RWPE2 (cell line): ENCODE results near the gene RAB3A.
"Not testable (repeated sequence)": the region's sequence is repeated elsewhere in the genome, so short reads cannot be mapped to it uniquely, and the experiment has no call there.

ENCODE experiments used
- ATAC-seq: fragments of 200-7000 bp; cut with Tn5 transposase; 3 replicates; pipeline ENCODE4 v1.9.1; 2021; ENCODE audit warnings: low read depth
- DNase-seq: peaks from one replicate; pipeline ENCODE4 v3.0.0-alpha.2; 2020; ENCODE audit warnings: low spot score
- H3K27ac ChIP-seq: fragments of 450-650 bp; 2 replicates; pipeline ENCODE4 v1.5.1; 2017; ENCODE audit warnings: mild to moderate bottlenecking; ENCODE audit not compliant: poor library complexity, severe bottlenecking
- H3K27me3 ChIP-seq: fragments of 250-450 bp; sonication (Bioruptor Pico); 2 replicates; pipeline ENCODE4 v1.5.1; 2021; ENCODE audit warnings: mild to moderate bottlenecking, moderate library complexity; ENCODE audit not compliant: insufficient read depth, poor library complexity, severe bottlenecking
- H3K36me3 ChIP-seq: fragments of 250-450 bp; sonication (Bioruptor Pico); 2 replicates; pipeline ENCODE4 v1.5.1; 2020; ENCODE audit warnings: low read depth, mild to moderate bottlenecking, moderate library complexity
- H3K4me1 ChIP-seq: fragments of 250-450 bp; sonication (Bioruptor Pico); 2 replicates; pipeline ENCODE4 v1.5.1; 2021; ENCODE audit warnings: mild to moderate bottlenecking, moderate library complexity; ENCODE audit not compliant: insufficient read depth, poor library complexity, severe bottlenecking
- H3K4me3 ChIP-seq: fragments of 250-450 bp; sonication (Bioruptor Pico); 2 replicates; pipeline ENCODE4 v1.5.1; 2021; ENCODE audit warnings: mild to moderate bottlenecking, moderate library complexity; ENCODE audit not compliant: severe bottlenecking
- H3K9me3 ChIP-seq: fragments of 250-450 bp; sonication (Bioruptor Pico); 2 replicates; pipeline ENCODE4 v1.5.1; 2021; ENCODE audit warnings: mild to moderate bottlenecking, moderate library complexity; ENCODE audit not compliant: severe bottlenecking
- CTCF ChIP-seq: fragments of 450-650 bp; IDR thresholded peaks from one replicate; pipeline ENCODE4 v1.5.1; 2017; ENCODE audit warnings: mild to moderate bottlenecking, moderate library complexity; ENCODE audit not compliant: poor library complexity, severe bottlenecking

The RAB3A gene

GRCh38 chr19:18160971-18161635 lies 42.7 kb downstream of the RAB3A start:
- H3K36me3 ChIP-seq: peaks cover 57% of the 10 kb centered on the region
- no peaks in the 10 kb centered on the region for H3K27me3 ChIP-seq
- H3K4me3 ChIP-seq: peak overlapping the region; percentile 23
- peaks cover 20% of the 10 kb centered on the region for H3K4me1 ChIP-seq
- ATAC-seq (peak; percentile 56), DNase-seq (no peak)
- H3K9me3 ChIP-seq: no peaks in the 10 kb centered on the region
- peak; percentile 97 for TF ChIP-seq CTCF
- peak overlapping the region; percentile 30 for H3K27ac ChIP-seq

- no peak for TF ChIP-seq CTCF
- peaks cover 52% of the 10 kb centered on the region for H3K36me3 ChIP-seq
- ATAC-seq (no peak), DNase-seq (no peak)
- no peaks in the 10 kb centered on the region for H3K9me3 ChIP-seq
- peak overlapping the region; percentile 30 for H3K27ac ChIP-seq
- peaks cover 20% of the 10 kb centered on the region for H3K4me1 ChIP-seq
- H3K27me3 ChIP-seq: no peaks in the 10 kb centered on the region
- H3K4me3 ChIP-seq: peak overlapping the region; percentile 23
Observed at GRCh38 chr19:18160493-18160970, 43.3 kb downstream of the RAB3A start.

- DNase-seq (no peak), ATAC-seq (no peak)
- Histone ChIP-seq H3K4me3 (no peak overlapping the region), H3K9me3 (no peaks in the 10 kb centered on the region), H3K27me3 (no peaks in the 10 kb centered on the region), H3K4me1 (peaks cover 20% of the 10 kb centered on the region), H3K27ac (no peak overlapping the region), H3K36me3 (peaks cover 45% of the 10 kb centered on the region)
- no peak for TF ChIP-seq CTCF
Observed at GRCh38 chr19:18159810-18160209, 44.0 kb downstream of the RAB3A start.

- H3K27ac ChIP-seq, ATAC-seq: not testable (repeated sequence)
- H3K36me3 ChIP-seq: peaks cover 41% of the 10 kb centered on the region
Observed at GRCh38 chr19:18159059-18159616, 44.7 kb downstream of the RAB3A start.

GRCh38 chr19:18158467-18158866 lies 45.4 kb downstream of the RAB3A start:
- no peaks in the 10 kb centered on the region for H3K9me3 ChIP-seq
- peak overlapping the region; percentile 77 for H3K27ac ChIP-seq
- no peak for TF ChIP-seq CTCF
- ATAC-seq (no peak), DNase-seq (no peak)
- H3K27me3 ChIP-seq: no peaks in the 10 kb centered on the region
- peaks cover 34% of the 10 kb centered on the region for H3K36me3 ChIP-seq
- H3K4me1 ChIP-seq: peaks cover 22% of the 10 kb centered on the region
- H3K4me3 ChIP-seq: no peak overlapping the region

More at GRCh38 chr19:18159059-18159616, 44.7 kb downstream of the RAB3A start:
- H3K27me3 ChIP-seq, H3K4me3 ChIP-seq, H3K9me3 ChIP-seq, DNase-seq: not testable (repeated sequence)
- H3K4me1 ChIP-seq: peaks cover 22% of the 10 kb centered on the region
